Mesendoderm (in vitro differentiated cells): Measurements from ENCODE around the gene CFAP126. TPM values are rescaled to one million over a fixed set of nuclear protein-coding genes. Genes with fewer than 3 reads are reported as not detected.

Source experiments
- small RNA-seq: library from polyadenylated mRNA; stranded (forward); fragments of <200 nt; extraction: miRNeasy Mini kit (QIAGEN cat#:217004); gene quantifications from one replicate; pipeline ENCODE3, GENCODE V24; 2013; ENCODE audit not compliant: insufficient read depth

The CFAP126 gene

Small RNA genes lying within 50 kb of the gene (small RNA-seq; reads per million reads assigned to genes)
- gene AL592295.2 = not detected
- not detected for gene RNU6-481P
